Lower lobe of right lung (tissue), 2 donors: ENCODE measurements around the gene LCN15. TPM values are rescaled to one million over a fixed set of nuclear protein-coding genes. Genes with fewer than 3 reads are reported as not detected.

Experiments used
- ATAC-seq, 2 donors: fragments of 200-7000 bp; cut with Tn5 transposase; one replicate each; pipeline ENCODE4 v1.9.1; 2020 to 2022; ENCODE audit warnings: mild to moderate bottlenecking in 2 of 2, moderate library complexity in 2 of 2
- DNase-seq: peaks from one replicate; pipeline ENCODE4 v3.0.0-alpha.2; 2020
- H3K27ac ChIP-seq: fragments of 200-600 bp; one replicate; pipeline ENCODE4 v1.8.0; 2022
- H3K27me3 ChIP-seq: fragments of 200-600 bp; one replicate; pipeline ENCODE4 v1.8.0; 2022; ENCODE audit warnings: low read depth
- H3K36me3 ChIP-seq: fragments of 200-600 bp; one replicate; pipeline ENCODE4 v1.8.0; 2022; ENCODE audit warnings: mild to moderate bottlenecking
- H3K4me1 ChIP-seq: fragments of 200-600 bp; one replicate; pipeline ENCODE4 v1.8.0; 2022
- H3K4me3 ChIP-seq: fragments of 200-600 bp; one replicate; pipeline ENCODE4 v1.8.0; 2022; ENCODE audit warnings: mild to moderate bottlenecking
- H3K9me3 ChIP-seq: fragments of 200-600 bp; one replicate; pipeline ENCODE4 v1.8.0; 2022
- intact Hi-C: fragments of 100-400 bp; cut with DNase I; formaldehyde crosslinking; loops from one replicate; pipeline ENCODE4 v1.11.0; 2022
- total RNA-seq: library from RNA; stranded (reverse); fragmentation: NEBNext Ultra II Directional; extraction: Animal tissue kit (Norgen Biotek cat#: 25700); gene quantifications from one replicate; pipeline ENCODE4 v1.2.1, GENCODE V29; 2021
- TF ChIP-seq, protein P1 (sequence below): fragments of 200-600 bp; IDR thresholded peaks from one replicate; pipeline ENCODE4 v1.8.0; 2022; ENCODE audit warnings: antibody characterized with exemption, mild to moderate bottlenecking
- donor health status: DM: no; HTN: yes; CAD: no; lungs with severe emphysema.

The LCN15 gene
- total RNA-seq, 1 donor from 2014 or later: not detected

- Histone ChIP-seq H3K27ac (no peak overlapping the region), H3K4me3 (no peak overlapping the region), H3K9me3 (no peaks in the 10 kb centered on the region), H3K4me1 (no peaks in the 10 kb centered on the region), H3K36me3 (no peaks in the 10 kb centered on the region), H3K27me3 (no peaks in the 10 kb centered on the region)
- no peak for DNase-seq
- intact Hi-C loops: no loop called here
- no peak for ATAC-seq
- TF ChIP-seq, protein P1, sequence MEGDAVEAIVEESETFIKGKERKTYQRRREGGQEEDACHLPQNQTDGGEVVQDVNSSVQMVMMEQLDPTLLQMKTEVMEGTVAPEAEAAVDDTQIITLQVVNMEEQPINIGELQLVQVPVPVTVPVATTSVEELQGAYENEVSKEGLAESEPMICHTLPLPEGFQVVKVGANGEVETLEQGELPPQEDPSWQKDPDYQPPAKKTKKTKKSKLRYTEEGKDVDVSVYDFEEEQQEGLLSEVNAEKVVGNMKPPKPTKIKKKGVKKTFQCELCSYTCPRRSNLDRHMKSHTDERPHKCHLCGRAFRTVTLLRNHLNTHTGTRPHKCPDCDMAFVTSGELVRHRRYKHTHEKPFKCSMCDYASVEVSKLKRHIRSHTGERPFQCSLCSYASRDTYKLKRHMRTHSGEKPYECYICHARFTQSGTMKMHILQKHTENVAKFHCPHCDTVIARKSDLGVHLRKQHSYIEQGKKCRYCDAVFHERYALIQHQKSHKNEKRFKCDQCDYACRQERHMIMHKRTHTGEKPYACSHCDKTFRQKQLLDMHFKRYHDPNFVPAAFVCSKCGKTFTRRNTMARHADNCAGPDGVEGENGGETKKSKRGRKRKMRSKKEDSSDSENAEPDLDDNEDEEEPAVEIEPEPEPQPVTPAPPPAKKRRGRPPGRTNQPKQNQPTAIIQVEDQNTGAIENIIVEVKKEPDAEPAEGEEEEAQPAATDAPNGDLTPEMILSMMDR: no peak
These were observed 18.1 kb upstream of the LCN15 start for GRCh38 chr9:136782452-136782851.

GRCh38 chr9:136779808-136780207 is 15.5 kb upstream of the LCN15 start:
- ATAC-seq (no peak), DNase-seq (no peak)
- H3K4me1 ChIP-seq: no peaks in the 10 kb centered on the region
- intact Hi-C loops: no loop called here
- no peak overlapping the region for H3K27ac ChIP-seq
- H3K36me3 ChIP-seq: no peaks in the 10 kb centered on the region
- no peaks in the 10 kb centered on the region for H3K27me3 ChIP-seq
- H3K9me3 ChIP-seq: no peaks in the 10 kb centered on the region
- H3K4me3 ChIP-seq: no peak overlapping the region
- TF ChIP-seq, protein P1: no peak

GRCh38 chr9:136777359-136777758 is 13.0 kb upstream of the LCN15 start:
- no peaks in the 10 kb centered on the region for H3K27me3 ChIP-seq
- intact Hi-C loops: no loop called here
- no peak overlapping the region for H3K27ac ChIP-seq
- no peaks in the 10 kb centered on the region for H3K36me3 ChIP-seq
- ATAC-seq (no peak), DNase-seq (peak; percentile 14)
- H3K9me3 ChIP-seq: peaks cover 7% of the 10 kb centered on the region
- TF ChIP-seq, protein P1: no peak
- H3K4me3 ChIP-seq: no peak overlapping the region
- H3K4me1 ChIP-seq: no peaks in the 10 kb centered on the region

DNA sequence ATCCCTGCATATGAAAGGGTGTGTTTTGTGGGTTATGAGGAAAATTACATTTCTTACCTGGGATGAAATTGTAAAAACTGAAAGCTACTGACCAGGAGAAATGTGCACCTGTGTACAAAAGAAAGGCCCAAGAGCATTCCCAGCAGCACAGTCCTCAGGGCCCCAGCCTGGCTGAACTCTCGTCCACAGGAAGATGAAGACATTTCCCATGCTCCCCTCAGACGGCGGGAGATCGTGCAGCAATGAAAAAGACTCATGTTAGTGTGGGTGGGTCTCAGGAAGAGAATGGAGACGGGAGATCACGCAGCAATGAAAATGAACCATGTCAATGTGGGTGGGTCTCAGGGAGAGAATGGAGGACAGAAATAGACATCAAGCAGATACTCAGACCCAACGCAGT is 12.6 kb upstream of the LCN15 start:
- H3K4me1 ChIP-seq: no peaks in the 10 kb centered on the region
- TF ChIP-seq, protein P1: no peak
- DNase-seq (no peak), ATAC-seq (no peak)
- H3K9me3 ChIP-seq: peaks cover 7% of the 10 kb centered on the region
- H3K4me3 ChIP-seq: no peak overlapping the region
- no peaks in the 10 kb centered on the region for H3K36me3 ChIP-seq
- intact Hi-C loops: no loop called here
- no peaks in the 10 kb centered on the region for H3K27me3 ChIP-seq
- no peak overlapping the region for H3K27ac ChIP-seq

- TF ChIP-seq, protein P1: no peak
- Histone ChIP-seq H3K27ac (no peak overlapping the region), H3K27me3 (no peaks in the 10 kb centered on the region), H3K36me3 (no peaks in the 10 kb centered on the region), H3K9me3 (peaks cover 7% of the 10 kb centered on the region), H3K4me1 (no peaks in the 10 kb centered on the region), H3K4me3 (no peak overlapping the region)
- intact Hi-C loops: no loop called here
- no peak for DNase-seq
- no peak for ATAC-seq
These were observed 10.9 kb upstream of the LCN15 start for GRCh38 chr9:136775191-136775590.
